Upper lobe of right lung (tissue), 1 donor: ENCODE results near the gene TTC12. TPM values are rescaled to one million over a fixed set of nuclear protein-coding genes. Genes with fewer than 3 reads are reported as not detected.

Experiments
- ATAC-seq: fragments of 200-7000 bp; cut with Tn5 transposase; one replicate; pipeline ENCODE4 v1.9.1; 2020; ENCODE audit warnings: mild to moderate bottlenecking, moderate library complexity
- DNase-seq: peaks from one replicate; pipeline ENCODE4 v3.0.0-alpha.2; 2020
- H3K27ac ChIP-seq: fragments of 200-600 bp; one replicate; pipeline ENCODE4 v1.8.0; 2022
- H3K27me3 ChIP-seq: fragments of 200-600 bp; one replicate; pipeline ENCODE4 v1.8.0; 2022; ENCODE audit warnings: mild to moderate bottlenecking
- H3K36me3 ChIP-seq: fragments of 200-600 bp; one replicate; pipeline ENCODE4 v1.8.0; 2022
- H3K4me1 ChIP-seq: fragments of 200-600 bp; one replicate; pipeline ENCODE4 v1.8.0; 2022
- H3K4me3 ChIP-seq: fragments of 200-600 bp; one replicate; pipeline ENCODE4 v1.8.0; 2022; ENCODE audit warnings: mild to moderate bottlenecking
- H3K9me3 ChIP-seq: fragments of 200-600 bp; one replicate; pipeline ENCODE4 v1.8.0; 2022
- intact Hi-C: fragments of 100-400 bp; cut with DNase I; formaldehyde crosslinking; loops from one replicate; pipeline ENCODE4 v1.11.0; 2022
- total RNA-seq: library from RNA; stranded (reverse); fragmentation: NEBNext Ultra II Directional; extraction: Animal tissue kit (Norgen Biotek cat#: 25700); gene quantifications from one replicate; pipeline ENCODE4 v1.2.1, GENCODE V29; 2021
- TF ChIP-seq, protein P1 (sequence below): fragments of 200-600 bp; IDR thresholded peaks from one replicate; pipeline ENCODE4 v1.8.0; 2022; ENCODE audit warnings: antibody characterized with exemption
- donor health status: DM: no; HTN: yes; CAD: no; lungs with severe emphysema.

TTC12 gene
- total RNA-seq, 1 donor from 2014 or later = 15.3 TPM

DNA sequence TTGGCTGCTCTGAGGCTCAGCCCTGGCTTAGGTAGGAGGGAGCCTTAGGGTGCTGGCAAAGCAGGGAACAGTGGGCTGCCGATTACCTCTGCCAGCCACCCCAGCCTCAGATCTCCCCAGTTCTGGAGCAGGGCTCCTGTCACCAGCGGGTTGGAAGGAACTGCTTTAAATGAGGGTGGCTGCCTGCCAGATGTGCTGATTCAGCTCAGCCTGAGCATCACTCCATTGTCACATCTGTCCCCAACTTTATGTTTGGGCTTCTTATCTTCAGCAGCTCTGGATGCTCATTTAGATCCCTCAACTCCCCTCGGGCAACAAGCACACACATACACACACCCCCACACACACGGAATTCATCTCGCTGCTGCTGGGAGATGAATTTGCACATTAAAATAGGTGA, 56.3 kb downstream of the TTC12 start:
- no peaks in the 10 kb centered on the region for H3K4me1 ChIP-seq
- no peak for ATAC-seq
- peaks cover 18% of the 10 kb centered on the region for H3K36me3 ChIP-seq

DNA sequence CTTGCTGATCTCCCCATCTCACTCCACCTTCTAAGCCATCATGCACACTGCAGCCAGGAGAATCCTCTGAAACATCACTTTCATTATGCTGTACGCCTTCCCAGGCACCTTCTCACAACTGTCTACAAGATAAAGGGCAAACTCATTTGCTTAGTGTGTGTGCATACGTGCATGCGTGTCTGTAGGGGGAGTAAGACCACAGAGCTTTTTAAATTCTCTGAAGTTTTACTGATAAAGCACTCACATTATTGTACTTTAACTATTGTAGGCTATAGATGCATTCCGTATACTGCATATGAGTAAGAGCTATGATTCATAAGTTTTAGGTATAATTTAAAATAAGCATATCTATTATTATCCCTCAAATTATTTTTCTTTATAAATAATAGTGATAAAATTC, 57.9 kb downstream of the TTC12 start:
- no peak for DNase-seq
- Histone ChIP-seq H3K27ac (no peak overlapping the region), H3K4me3 (no peak overlapping the region), H3K36me3 (peaks cover 16% of the 10 kb centered on the region), H3K4me1 (no peaks in the 10 kb centered on the region), H3K9me3 (no peaks in the 10 kb centered on the region), H3K27me3 (no peaks in the 10 kb centered on the region)
- TF ChIP-seq, protein P1, sequence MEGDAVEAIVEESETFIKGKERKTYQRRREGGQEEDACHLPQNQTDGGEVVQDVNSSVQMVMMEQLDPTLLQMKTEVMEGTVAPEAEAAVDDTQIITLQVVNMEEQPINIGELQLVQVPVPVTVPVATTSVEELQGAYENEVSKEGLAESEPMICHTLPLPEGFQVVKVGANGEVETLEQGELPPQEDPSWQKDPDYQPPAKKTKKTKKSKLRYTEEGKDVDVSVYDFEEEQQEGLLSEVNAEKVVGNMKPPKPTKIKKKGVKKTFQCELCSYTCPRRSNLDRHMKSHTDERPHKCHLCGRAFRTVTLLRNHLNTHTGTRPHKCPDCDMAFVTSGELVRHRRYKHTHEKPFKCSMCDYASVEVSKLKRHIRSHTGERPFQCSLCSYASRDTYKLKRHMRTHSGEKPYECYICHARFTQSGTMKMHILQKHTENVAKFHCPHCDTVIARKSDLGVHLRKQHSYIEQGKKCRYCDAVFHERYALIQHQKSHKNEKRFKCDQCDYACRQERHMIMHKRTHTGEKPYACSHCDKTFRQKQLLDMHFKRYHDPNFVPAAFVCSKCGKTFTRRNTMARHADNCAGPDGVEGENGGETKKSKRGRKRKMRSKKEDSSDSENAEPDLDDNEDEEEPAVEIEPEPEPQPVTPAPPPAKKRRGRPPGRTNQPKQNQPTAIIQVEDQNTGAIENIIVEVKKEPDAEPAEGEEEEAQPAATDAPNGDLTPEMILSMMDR = no peak
- intact Hi-C loops = no loop called here
- no peak for ATAC-seq

More for the DNA sequence above, 56.3 kb downstream of the TTC12 start:
- intact Hi-C loops = no loop called here
- no peak overlapping the region for H3K4me3 ChIP-seq
- TF ChIP-seq, protein P1 = no peak
- H3K27me3 ChIP-seq = no peaks in the 10 kb centered on the region
- H3K9me3 ChIP-seq = no peaks in the 10 kb centered on the region
- DNase-seq = no peak
- H3K27ac ChIP-seq = no peak overlapping the region

DNA sequence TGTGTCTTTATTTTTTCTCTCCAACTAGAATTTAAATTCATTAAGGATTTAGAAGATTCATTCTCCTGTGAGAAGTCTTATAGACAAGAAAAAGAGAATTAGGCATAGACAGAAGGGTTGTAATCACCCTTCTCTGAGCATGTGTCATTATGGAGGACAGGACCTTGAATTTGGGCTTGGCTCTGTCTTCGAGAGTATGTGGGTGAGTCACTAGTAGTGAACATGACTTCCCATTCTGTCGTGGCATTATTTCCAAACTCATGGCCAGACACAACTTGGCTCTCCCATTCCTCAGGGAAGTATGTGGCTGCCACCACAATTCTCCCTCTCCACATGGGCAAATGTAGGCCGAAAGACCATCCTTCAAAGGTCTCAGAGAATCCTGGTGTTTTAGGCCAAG, 58.9 kb downstream of the TTC12 start:
- H3K27ac ChIP-seq = no peak overlapping the region

DNA sequence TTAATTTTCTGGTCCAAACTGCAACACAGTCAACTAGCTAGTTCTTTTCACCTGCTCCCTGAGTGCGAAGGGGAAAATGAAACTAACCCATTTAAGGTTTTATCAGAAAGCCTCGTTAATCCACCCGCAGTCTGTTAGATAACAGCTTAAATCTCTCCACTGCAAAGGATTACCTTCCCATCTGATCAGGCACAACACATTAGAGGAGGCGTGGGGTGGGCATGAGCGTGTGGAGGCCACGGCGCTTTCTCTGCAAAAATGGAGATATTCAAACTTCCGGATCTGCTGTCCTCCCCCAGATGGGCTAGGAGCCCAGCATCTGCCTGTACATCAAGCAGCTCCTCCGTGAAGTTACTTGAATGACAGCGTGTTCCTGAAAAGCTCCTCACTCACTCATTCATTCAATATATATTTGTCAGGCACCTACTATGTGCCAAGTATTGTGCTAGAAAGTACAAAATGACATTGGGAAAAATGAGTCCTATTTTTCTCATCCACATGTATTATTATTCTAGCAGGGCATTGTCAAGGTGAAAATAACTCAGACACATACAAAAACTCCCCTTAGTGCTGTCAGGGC, 59.7 kb downstream of the TTC12 start:
- no peaks in the 10 kb centered on the region for H3K9me3 ChIP-seq
- TF ChIP-seq, protein P1 = no peak
- H3K4me3 ChIP-seq = no peak overlapping the region
- H3K36me3 ChIP-seq = no peaks in the 10 kb centered on the region
- no peak for DNase-seq
- ATAC-seq = no peak
- no peaks in the 10 kb centered on the region for H3K27me3 ChIP-seq
- intact Hi-C loops = no loop called here
- H3K27ac ChIP-seq = no peak overlapping the region
- H3K4me1 ChIP-seq = no peaks in the 10 kb centered on the region

More for the DNA sequence above, 58.9 kb downstream of the TTC12 start:
- peaks cover 7% of the 10 kb centered on the region for H3K36me3 ChIP-seq
- no peaks in the 10 kb centered on the region for H3K27me3 ChIP-seq
- TF ChIP-seq, protein P1 = no peak
- H3K4me1 ChIP-seq = no peaks in the 10 kb centered on the region
- H3K4me3 ChIP-seq = no peak overlapping the region
- intact Hi-C loops = no loop called here
- H3K9me3 ChIP-seq = no peaks in the 10 kb centered on the region
- DNase-seq = no peak
- peak; percentile 10 for ATAC-seq

DNA sequence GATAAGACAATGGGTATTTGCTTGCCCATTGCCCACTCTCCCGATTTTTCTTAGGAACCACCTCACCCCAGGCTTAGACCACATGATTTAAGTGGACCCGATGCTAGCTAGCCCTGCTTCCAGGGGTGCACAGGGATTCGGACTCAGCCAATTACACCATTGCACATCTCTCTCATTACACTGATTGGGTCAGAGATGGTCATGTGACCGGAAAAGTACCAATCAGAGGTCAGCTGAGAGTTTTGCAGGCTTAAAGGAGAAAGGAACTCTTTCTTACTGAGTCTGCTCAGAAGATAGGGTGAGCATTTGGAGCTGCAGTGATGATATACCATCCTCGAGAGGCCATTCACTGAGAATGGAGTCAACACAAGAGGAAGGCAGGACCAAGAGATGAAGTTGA, 61.0 kb downstream of the TTC12 start:
- no peaks in the 10 kb centered on the region for H3K4me1 ChIP-seq
- H3K36me3 ChIP-seq = no peaks in the 10 kb centered on the region
- no peaks in the 10 kb centered on the region for H3K9me3 ChIP-seq
- no peaks in the 10 kb centered on the region for H3K27me3 ChIP-seq
- H3K4me3 ChIP-seq = no peak overlapping the region
- H3K27ac ChIP-seq = no peak overlapping the region
- DNase-seq = no peak
- TF ChIP-seq, protein P1 = no peak
- no peak for ATAC-seq
- intact Hi-C loops = no loop called here

DNA sequence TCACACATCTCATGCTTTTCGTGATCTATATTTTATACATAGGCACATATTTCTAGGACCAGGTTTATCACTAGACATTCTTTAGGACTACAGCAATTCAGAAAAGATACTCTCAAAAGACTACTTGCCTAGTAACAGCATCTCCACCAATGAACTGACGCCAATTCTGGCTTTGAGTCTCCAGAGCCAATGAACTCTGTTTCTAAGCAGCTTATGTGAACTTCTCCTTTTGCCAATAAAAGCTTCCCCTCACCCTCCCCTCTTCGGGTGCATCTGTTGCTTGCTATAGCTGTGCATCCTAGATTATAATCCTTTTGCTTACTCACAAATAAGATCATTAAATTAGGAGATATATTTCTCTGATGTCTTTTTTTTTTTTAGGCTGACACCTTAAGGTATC, 61.8 kb downstream of the TTC12 start:
- no peak overlapping the region for H3K4me3 ChIP-seq
- ATAC-seq = peak; percentile 71
- DNase-seq = no peak

More for the DNA sequence above, 61.8 kb downstream of the TTC12 start:
- Histone ChIP-seq H3K36me3 (no peaks in the 10 kb centered on the region), H3K27me3 (no peaks in the 10 kb centered on the region), H3K4me1 (no peaks in the 10 kb centered on the region), H3K9me3 (no peaks in the 10 kb centered on the region), H3K27ac (no peak overlapping the region)
- intact Hi-C loops = no loop called here
- TF ChIP-seq, protein P1 = no peak
